Endothelial cell of umbilical vein (primary cell): Measurements from ENCODE around the gene TLDC2. TPM values are rescaled to one million over a fixed set of nuclear protein-coding genes. Genes with fewer than 3 reads are reported as not detected.
"Not testable (repeated sequence)": the region's sequence is repeated elsewhere in the genome, so short reads cannot be mapped to it uniquely, and the experiment has no call there.

Source experiments
- BruUV-seq: library from RNA; stranded (reverse); fragments of 400-500 nt; replicated peaks from 2 replicates; lab custom pipeline; 2021; lab: Mats Ljungman, UMichigan
- CTCF ChIA-PET: fragments of 300-600, 350-600 bp; sonication (Branson Sonifier 250); formaldehyde crosslinking; loops from one replicate; lab custom pipeline; 2021; ENCODE audit warnings: antibody characterized with exemption, inconsistent platforms; lab: Charles Lee
- POLR2A ChIA-PET: fragments of 300-600, 350-600 bp; sonication (Branson Sonifier 250); formaldehyde crosslinking; loops from one replicate; lab custom pipeline; 2021; ENCODE audit warnings: antibody characterized with exemption, inconsistent platforms; lab: Charles Lee
- DNase-seq: peaks from one replicate; pipeline ENCODE4 v3.0.0-alpha.2; 2011; ENCODE audit warnings: low read depth, low spot score
- FAIRE-seq: peaks from 2 replicates; lab custom pipeline; 2011; peaks lifted over from hg19 to GRCh38; lab: Jason Lieb, UNC
- H2AFZ ChIP-seq: 2 replicates; pipeline ENCODE4 v1.6.0; 2012; ENCODE audit warnings: low read depth, low read length, control low read depth, inconsistent platforms
- H3K27ac ChIP-seq: 2 replicates; pipeline ENCODE4 v1.5.1; 2011; ENCODE audit warnings: low read depth, mild to moderate bottlenecking, control low read depth, low read length, moderate library complexity; ENCODE audit not compliant: insufficient read depth
- H3K27me3 ChIP-seq, 2 experiments: 2 replicates each; pipeline versions ENCODE4 v1.6.0 to v1.6.1; 2011; ENCODE audit warnings: low read length in 2 of 2, mixed read lengths in 1 of 2; ENCODE audit not compliant: control insufficient read depth in 2 of 2, insufficient read depth in 2 of 2
- H3K36me3 ChIP-seq, 2 experiments: 2 replicates in 1 of 2; 3 replicates in 1 of 2; pipeline ENCODE4 v1.5.1; 2011; ENCODE audit warnings: low read length in 2 of 2, mild to moderate bottlenecking in 1 of 2, moderate library complexity in 1 of 2; ENCODE audit not compliant: control insufficient read depth in 2 of 2, insufficient read depth in 2 of 2; ENCODE audit errors: extremely low read depth in 1 of 2
- H3K4me1 ChIP-seq: 3 replicates; pipeline ENCODE4 v1.5.1; 2011; ENCODE audit warnings: mild to moderate bottlenecking, low read length; ENCODE audit not compliant: control insufficient read depth, insufficient read depth; ENCODE audit errors: extremely low read depth
- H3K4me2 ChIP-seq: 2 replicates; pipeline ENCODE4 v1.6.1; 2011; ENCODE audit warnings: low read length, control low read depth, mixed read lengths; ENCODE audit not compliant: insufficient read depth
- H3K4me3 ChIP-seq, 3 experiments: fragments of 200-600 bp in 1 of 3; sonication (generic), shearing (Covaris generic) in 1 of 3; replicated peaks in 1 of 3; 2 replicates each; pipeline ENCODE4 v1.5.1; 2011 to 2016; ENCODE audit warnings: control low read depth in 3 of 3, low read length in 3 of 3, mild to moderate bottlenecking in 2 of 3, inconsistent platforms in 1 of 3, low read depth in 1 of 3, moderate library complexity in 1 of 3; ENCODE audit not compliant: insufficient read depth in 1 of 3
- H3K79me2 ChIP-seq: 2 replicates; pipeline ENCODE4 v1.6.0; 2012; ENCODE audit warnings: low read length, inconsistent platforms; ENCODE audit not compliant: control insufficient read depth, insufficient read depth
- H3K9ac ChIP-seq: replicated peaks from 2 replicates; pipeline ENCODE3; 2011; ENCODE audit warnings: low read length, control low read depth; ENCODE audit not compliant: insufficient read depth; ENCODE audit errors: extremely low read depth
- H3K9me1 ChIP-seq: replicated peaks from 3 replicates; pipeline ENCODE4 v1.6.0; 2011; ENCODE audit warnings: mild to moderate bottlenecking, low read length; ENCODE audit not compliant: control insufficient read depth, insufficient read depth; ENCODE audit errors: extremely low read depth
- H3K9me3 ChIP-seq: replicated peaks from 2 replicates; pipeline ENCODE4 v1.5.1; 2012; ENCODE audit warnings: low read length, inconsistent platforms; ENCODE audit not compliant: control insufficient read depth, insufficient read depth
- H4K20me1 ChIP-seq: replicated peaks from 2 replicates; pipeline ENCODE3; 2011; ENCODE audit warnings: mild to moderate bottlenecking, low read length; ENCODE audit not compliant: control insufficient read depth, insufficient read depth; ENCODE audit errors: extremely low read depth
- CTCF ChIP-seq, 2 donors: IDR thresholded peaks; 1 replicate in 1 of 2; 2 replicates in 1 of 2; pipeline ENCODE4 v1.5.1; 2011; ENCODE audit warnings: low read length in 2 of 2, mild to moderate bottlenecking in 2 of 2, moderate library complexity in 2 of 2, control low read depth in 1 of 2, inconsistent platforms in 1 of 2, low read depth in 1 of 2; ENCODE audit not compliant: insufficient read depth in 1 of 2; ENCODE audit errors: extremely low read depth in 1 of 2
- EZH2 ChIP-seq: IDR thresholded peaks from 2 replicates; pipeline ENCODE4 v1.6.1; 2012; ENCODE audit warnings: borderline replicate concordance, low read depth, mild to moderate bottlenecking, moderate library complexity, low read length, inconsistent platforms; ENCODE audit not compliant: severe bottlenecking
- FOS ChIP-seq: IDR thresholded peaks from 2 replicates; pipeline ENCODE4 v1.6.1; 2011; ENCODE audit warnings: mild to moderate bottlenecking, low read length, moderate library complexity, borderline replicate concordance; ENCODE audit not compliant: insufficient read depth
- GATA2 ChIP-seq: IDR thresholded peaks from 2 replicates; pipeline ENCODE4 v1.7.0; 2011; ENCODE audit warnings: low read depth, mild to moderate bottlenecking, moderate library complexity, mixed read lengths, low read length; ENCODE audit not compliant: insufficient read length, insufficient read depth
- JUN ChIP-seq: IDR thresholded peaks from 2 replicates; pipeline ENCODE4 v1.6.1; 2011; ENCODE audit warnings: borderline replicate concordance, low read depth; ENCODE audit not compliant: insufficient read length, insufficient read depth
- MAX ChIP-seq: IDR thresholded peaks from 2 replicates; pipeline ENCODE4 v1.6.1; 2011; ENCODE audit not compliant: insufficient read depth, insufficient read length
- MYC ChIP-seq: IDR thresholded peaks from one replicate; pipeline ENCODE4 v1.6.1; 2011; ENCODE audit warnings: mild to moderate bottlenecking, low read depth, low read length
- POLR2A ChIP-seq: IDR thresholded peaks from 2 replicates; pipeline ENCODE4 v1.6.1; 2012; ENCODE audit warnings: low read depth, mild to moderate bottlenecking, control low read depth, low read length
- POLR2AphosphoS5 ChIP-seq: IDR thresholded peaks from 2 replicates; pipeline ENCODE4 v1.6.1; 2012; ENCODE audit warnings: low read depth, mild to moderate bottlenecking, control low read depth, low read length, moderate library complexity; ENCODE audit not compliant: insufficient read depth
- dilution Hi-C: fragments of 300-500 bp; cut with MboI; formaldehyde crosslinking; loops from one replicate; pipeline ENCODE4 v1.15.0; 2019; ENCODE audit warnings: low sequenced_read_pairs; ENCODE audit not compliant: extremely low pct_ligation_motif_present
- intact Hi-C: fragments of 100-400 bp; cut with micrococcal nuclease; formaldehyde crosslinking; loops from one replicate; pipeline ENCODE4 v1.10.0; 2022
- polyA plus RNA-seq, 4 experiments: library from polyadenylated mRNA; depleted of rRNA in 3 of 4; stranded (reverse) in 3 of 4; unstranded in 1 of 4; fragments of >200 nt; gene quantifications; 2 replicates each; pipeline versions ENCODE4 v1.2.1 to v1.2.3, GENCODE V29; 2011 to 2012; ENCODE audit warnings: missing spikeins in 1 of 4
- total RNA-seq: library from RNA; stranded (reverse); gene quantifications from 2 replicates; pipeline ENCODE4 v1.2.3, GENCODE V29; 2021

The TLDC2 gene
- total and polyA plus RNA-seq, 2 donors (not counting 3 experiments of a cell fraction or from before 2014, with no cell fraction given) = not detected

GRCh38 chr20:36929691-36930090 lies 53.8 kb downstream of the TLDC2 start:
- DNase-seq (no peak), FAIRE-seq (no peak)
- H3K9me1 ChIP-seq = no peaks in the 10 kb centered on the region
- no peak overlapping the region for H3K27ac ChIP-seq
- no peak overlapping the region for H3K4me3 ChIP-seq
- intact Hi-C loops = no loop called here
- no peaks in the 10 kb centered on the region for H3K27me3 ChIP-seq
- H4K20me1 ChIP-seq = no peaks in the 10 kb centered on the region
- H3K4me2 ChIP-seq = no peak overlapping the region
- dilution Hi-C loops = no loop called here
- peaks cover 0 to 3% of the 10 kb centered on the region in 2 experiments for H3K36me3 ChIP-seq
- TF ChIP-seq MAX = no peak
- no peak for TF ChIP-seq GATA2
- no peak for TF ChIP-seq FOS
- TF ChIP-seq POLR2AphosphoS5 = no peak
- TF ChIP-seq EZH2 = no peak
- TF ChIP-seq MYC = no peak
- no peak for TF ChIP-seq JUN
- no peak for TF ChIP-seq CTCF (IDR thresholded peaks at IDR 0.05; ENCODE audit: extremely low read depth in 1 of 2, insufficient read depth in 1 of 2, low read depth in 1 of 2, low read length in 2 of 2)
- no peak for TF ChIP-seq POLR2A
- no peaks in the 10 kb centered on the region for H3K79me2 ChIP-seq
- no peaks in the 10 kb centered on the region for H3K9me3 ChIP-seq
- no peak overlapping the region for H3K9ac ChIP-seq
- no peak overlapping the region for H2AFZ ChIP-seq
- CTCF ChIA-PET = interaction anchor here (1.3 kb wide), 1 partner anchor 10 kb away, joined by 5 read pairs; no protein-coding TSS in a partner anchor
- H3K4me1 ChIP-seq = no peaks in the 10 kb centered on the region
- POLR2A ChIA-PET = no interaction called here
- no TSS peak for BruUV-seq

GRCh38 chr20:36932067-36932466 lies 56.1 kb downstream of the TLDC2 start:
- H3K4me2 ChIP-seq, dilution Hi-C loops, intact Hi-C loops, DNase-seq, H3K9me3 ChIP-seq, H3K4me3 ChIP-seq, H3K4me1 ChIP-seq, H3K79me2 ChIP-seq, H2AFZ ChIP-seq, H3K9ac ChIP-seq, H3K9me1 ChIP-seq, FAIRE-seq, H3K27me3 ChIP-seq, H4K20me1 ChIP-seq, H3K27ac ChIP-seq, BruUV-seq, H3K36me3 ChIP-seq: not testable (repeated sequence)
- POLR2A ChIA-PET = interaction anchor here (0.7 kb wide), 1 partner anchor 26 kb away, joined by 16 read pairs; no protein-coding TSS in a partner anchor
- CTCF ChIA-PET = interaction anchor here (0.6 to 5.2 kb wide), 2 partner anchors 13 to 106 kb away, joined by 3 to 23 read pairs; no protein-coding TSS in a partner anchor
